HG02763 (cell line): ENCODE results near the gene LRMDA.

Source experiments
- ATAC-seq: cut with Tn5 transposase; IDR thresholded peaks from one replicate; pipeline ENCODE4 v1.9.1; 2021; ENCODE audit warnings: mild to moderate bottlenecking, moderate library complexity; ENCODE audit not compliant: unreplicated experiment

The LRMDA gene

DNA sequence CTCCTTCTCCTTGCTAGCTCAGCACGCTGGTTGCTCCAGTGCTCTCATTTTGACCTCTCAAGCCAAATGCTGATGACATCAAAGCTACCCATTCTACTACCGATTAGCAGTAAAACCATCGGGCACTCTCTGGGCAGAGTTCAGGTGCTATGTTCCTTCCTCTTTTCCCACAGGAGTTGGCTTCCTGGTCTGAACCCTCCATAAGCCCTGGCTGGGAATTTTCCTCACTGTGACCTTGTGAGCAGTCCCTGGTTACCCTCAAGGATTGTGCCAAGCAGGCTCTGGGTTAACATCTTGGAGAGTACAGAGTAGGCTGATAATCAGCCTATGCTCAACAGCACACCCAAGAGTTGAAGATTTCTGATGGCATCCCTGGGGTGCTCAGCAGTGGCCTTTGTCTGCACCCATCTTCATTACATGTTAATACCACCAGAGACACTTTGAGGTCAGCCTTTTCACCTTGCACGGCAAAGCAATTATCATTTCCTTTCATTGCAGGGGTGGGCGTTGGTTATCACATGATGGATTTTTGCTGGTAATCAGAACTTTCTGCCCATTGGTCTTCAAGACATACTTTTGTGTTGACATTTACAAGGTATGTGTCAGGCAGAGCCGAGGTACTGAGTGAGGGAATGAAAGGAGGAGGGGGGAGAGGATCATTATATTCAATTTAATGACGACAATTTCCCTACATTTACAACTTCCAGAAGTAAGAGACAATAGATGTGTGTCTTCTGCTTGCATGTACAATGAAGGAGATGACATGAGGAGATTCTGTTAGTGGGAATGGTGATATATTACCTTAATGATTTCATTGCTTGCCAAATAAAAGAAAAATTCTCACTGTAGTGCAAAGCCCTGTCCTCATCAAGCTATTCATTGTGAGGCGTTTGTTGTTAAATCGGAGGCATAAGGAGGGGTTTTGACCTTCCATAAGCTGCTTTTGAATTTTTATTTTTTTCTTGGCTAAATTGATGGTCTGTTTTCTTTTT is 452.0 kb downstream of the LRMDA start:
- no peak for ATAC-seq

DNA sequence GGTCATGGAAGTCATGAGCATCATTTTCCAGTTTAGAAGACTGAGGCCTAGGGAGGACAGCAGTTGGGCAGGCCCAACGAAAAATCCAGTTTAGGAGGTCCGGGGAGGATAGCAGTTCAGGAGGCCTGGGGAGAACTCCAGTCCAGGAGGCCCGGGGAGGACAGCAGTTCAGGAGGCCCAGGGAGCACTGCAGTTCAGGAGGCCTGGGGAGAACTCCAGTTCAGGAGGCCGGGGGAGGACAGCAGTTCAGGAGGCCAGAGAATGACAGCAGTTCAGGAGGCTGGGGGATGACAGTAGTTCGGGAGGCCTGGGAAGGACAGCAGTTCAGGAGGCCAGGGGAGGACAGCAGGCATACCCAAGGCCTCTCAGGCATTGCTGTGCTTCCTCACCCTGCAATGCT is 453.4 kb downstream of the LRMDA start:
- ATAC-seq = no peak

DNA sequence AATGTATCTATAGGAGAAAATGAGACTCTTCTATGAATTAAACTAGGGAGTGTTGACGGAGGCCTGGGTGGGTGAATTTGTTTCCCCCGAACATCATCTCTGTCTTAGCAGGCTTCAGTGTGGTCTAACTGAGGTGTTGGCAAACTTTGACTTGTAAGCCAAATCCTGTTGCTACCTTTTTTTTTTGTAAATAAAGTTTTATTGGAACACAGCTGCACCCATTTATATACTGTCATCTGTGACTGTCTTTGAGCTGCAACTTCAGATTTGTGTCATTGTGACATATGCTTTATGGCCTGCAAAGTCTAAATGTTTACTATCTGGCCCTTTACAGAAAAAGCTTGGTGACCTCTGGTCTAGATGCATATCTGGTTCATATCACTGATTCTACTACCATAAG is 455.9 kb downstream of the LRMDA start:
- no peak for ATAC-seq

DNA sequence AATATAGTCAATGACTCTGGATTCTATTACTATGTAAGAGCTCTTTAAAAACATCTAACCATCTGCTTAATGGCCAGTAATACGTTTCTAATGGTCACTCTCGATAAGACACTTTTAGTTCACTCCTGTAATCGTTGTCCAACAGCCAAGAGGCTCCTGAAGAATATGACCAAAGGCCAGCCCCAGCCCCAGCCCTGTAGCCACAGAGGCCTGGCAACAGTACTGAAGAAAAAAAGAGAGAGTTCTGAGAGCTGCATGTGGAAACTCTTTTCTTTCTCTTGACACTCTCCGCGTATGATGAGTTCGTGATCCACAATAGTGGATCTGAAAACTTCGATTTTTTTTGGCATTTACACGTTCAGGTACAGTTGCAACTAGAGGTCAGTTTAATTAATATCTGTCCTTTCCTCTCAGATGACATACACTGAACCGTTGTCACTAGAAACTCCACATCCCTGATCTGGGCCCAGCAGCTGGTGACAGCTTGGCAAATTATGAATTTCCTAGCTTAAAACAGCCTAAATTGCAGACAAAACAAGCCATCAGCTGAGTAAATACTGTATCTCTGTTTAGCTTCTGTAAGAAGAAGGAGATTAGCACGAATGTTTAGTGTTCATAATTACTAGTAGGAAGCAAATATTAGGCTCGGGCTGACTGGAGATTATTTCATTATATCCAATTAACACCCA is 456.7 kb downstream of the LRMDA start:
- ATAC-seq = no peak

DNA sequence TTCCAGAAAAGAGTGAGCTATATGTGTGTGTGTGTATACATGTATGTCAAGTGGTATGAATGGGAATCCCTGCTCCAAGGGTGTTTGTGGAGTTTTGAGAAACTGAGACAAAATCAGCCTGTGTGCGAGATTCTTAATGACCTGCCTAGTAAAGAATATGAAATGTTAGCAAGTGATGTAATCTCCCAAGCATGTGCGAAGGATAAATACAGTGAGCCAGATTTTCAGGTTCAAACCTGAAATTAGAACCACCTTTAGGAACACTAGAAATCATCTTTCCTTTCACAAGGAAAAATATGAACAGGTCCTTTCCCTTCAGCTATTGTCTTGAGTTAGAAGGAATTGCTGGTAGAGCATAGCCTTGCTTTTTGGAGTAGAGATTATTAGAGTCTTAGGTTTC is 457.6 kb downstream of the LRMDA start:
- no peak for ATAC-seq

DNA sequence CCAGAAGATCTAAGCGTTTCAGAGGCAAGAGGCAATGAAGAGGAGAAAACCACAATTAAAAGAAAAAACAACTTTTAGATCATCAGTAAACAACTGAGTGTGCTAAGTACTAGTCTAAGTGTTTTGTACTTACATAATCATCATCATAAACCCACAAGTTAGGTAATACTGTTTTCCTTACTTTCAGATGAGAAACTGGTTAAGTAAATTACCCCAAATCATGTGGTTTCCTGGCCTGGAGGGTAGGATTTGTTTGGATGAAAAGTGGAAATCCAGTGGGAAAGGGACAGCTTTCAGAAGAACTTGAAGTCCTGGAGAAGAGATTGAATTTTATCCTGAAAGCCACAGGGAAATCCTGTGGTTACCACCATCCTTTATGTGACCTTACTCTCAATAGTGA is 463.3 kb downstream of the LRMDA start:
- ATAC-seq = no peak

DNA sequence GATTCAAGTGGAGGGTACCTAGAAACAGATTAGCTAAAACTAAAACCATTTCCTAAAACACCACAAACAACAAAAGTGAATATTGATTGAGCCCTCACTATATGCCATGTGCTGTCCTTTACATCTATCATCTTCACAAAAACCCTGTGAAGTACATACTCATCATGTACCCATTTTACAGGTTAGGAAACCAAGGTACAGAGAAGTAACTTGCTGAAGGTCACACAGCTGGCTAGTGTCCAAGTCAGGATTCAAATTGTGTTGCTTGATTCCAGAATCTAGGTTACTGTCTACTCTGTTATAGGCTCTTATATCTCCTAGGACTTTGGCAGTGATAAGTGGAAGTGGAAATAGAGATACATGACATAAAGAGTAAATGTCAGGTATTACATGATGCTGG is 463.8 kb downstream of the LRMDA start:
- ATAC-seq = no peak

DNA sequence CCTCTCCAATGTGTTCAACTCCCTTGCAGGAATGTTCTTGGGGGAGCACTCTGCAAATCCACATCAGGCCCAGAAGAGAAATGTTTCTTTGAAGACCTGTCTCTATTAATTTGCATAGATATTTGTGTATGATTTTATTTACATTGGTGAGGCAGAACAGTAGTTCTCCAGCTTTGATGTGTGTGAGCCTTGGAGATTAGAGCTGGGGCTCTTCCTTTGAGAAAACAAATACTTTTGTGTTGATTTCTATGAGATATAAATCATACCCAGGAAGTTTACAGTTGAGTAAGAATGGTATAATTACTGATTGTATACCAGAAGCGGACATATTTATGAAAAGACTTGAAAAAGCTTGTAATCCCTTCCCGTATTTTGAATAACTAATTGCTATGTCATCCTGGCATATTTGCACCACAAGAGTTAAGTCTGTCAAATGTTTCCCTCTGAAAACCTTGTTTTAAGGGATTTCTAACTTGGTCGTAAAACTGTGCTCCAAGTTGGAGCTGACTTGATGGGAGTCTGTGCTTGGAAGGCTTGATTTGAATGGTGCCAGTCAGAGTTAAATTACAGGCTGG is 468.5 kb downstream of the LRMDA start:
- ATAC-seq = no peak

DNA sequence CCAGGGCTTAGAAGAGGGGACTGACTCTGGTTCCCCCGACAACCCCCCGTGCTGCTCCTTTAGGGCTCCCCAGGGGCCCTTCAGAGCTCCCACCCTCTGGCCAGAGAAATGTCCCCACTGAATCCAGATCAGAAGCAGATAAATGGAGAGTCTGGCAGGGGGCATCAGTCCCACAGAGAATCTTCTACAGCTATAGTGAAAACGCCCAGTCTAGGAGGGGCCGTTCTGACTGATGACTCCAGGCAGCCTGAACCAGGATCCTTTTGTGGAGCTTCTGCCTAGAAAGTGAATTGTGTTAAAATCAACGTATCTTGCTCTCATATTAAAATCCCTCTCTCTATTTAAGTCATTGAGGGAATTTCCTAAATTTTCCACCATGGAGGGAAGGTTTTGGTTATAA is 471.4 kb downstream of the LRMDA start:
- no peak for ATAC-seq

DNA sequence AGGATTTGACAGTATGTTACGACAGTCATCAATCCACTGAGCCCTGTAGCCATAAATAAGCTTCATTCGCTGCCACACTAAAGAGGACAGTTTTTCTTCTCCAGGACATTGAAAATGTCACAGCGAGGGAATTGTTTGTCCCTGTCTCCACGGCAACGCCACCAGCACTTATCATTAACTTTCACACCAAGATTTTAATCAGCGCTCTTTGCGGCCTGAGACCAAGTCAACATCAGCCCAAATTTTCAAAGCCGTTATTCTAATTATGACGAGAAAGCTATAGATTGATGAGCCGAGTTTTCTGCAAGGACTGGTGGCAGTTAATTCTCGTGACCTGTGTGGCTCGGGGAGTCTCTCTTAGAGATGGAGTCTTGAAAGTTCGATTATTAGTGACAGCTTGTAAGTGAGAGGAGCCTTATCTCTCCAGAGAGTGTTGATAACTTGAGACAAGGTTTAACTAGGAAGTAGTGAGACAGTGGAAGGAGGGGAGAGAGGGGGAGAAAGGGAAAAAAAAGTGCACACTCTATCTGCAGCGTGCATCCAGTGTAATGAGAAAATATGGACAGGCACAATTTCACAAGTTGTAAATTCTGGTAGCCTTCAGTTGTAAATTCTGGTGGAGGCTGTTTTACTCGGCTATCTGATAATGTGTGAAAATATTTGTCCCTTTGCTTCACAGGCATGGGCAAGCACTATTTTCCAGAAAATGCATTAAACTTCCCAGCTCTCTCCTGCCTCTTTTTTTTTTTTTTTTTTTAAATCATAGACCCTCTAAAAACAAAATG is 473.3 kb downstream of the LRMDA start:
- ATAC-seq = no peak

DNA sequence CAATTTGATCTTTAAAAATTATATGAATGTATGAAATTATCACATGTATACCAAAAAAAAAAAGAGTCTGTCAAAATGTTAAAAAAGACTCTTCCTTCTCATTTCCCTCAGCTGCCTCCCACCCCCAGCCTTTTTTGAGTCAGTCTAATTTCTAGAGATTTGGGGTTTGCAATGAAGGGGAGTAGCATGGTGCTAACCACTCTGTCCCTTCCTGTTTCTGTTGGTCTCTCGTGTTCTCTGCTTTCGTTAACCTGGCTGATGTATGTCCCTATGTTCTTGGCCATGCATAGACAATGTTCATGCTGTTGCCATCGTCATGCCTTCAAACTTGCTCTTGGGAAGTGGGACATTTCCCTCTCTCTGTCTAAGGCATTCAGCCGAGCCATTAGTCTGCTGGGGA is 474.1 kb downstream of the LRMDA start:
- ATAC-seq = no peak

DNA sequence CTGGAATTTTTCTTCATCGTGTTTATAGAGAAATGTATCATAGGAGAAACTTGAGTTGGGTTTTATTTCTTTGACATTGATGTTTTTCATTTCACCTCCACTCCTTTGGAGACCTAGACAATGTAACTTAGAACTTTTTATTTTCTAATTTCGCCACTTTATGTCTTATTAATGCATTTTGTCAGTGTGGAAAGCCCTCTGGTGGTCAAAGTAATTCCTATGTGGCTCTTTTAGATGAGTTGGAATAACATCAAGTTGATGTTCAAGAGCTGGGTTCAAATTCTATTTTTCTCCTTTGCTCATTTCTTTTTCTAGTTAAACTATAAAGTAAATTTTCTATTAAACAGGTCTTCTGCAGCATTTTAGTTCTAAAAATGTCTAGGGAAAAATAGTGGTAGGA is 478.6 kb downstream of the LRMDA start:
- no peak for ATAC-seq

DNA sequence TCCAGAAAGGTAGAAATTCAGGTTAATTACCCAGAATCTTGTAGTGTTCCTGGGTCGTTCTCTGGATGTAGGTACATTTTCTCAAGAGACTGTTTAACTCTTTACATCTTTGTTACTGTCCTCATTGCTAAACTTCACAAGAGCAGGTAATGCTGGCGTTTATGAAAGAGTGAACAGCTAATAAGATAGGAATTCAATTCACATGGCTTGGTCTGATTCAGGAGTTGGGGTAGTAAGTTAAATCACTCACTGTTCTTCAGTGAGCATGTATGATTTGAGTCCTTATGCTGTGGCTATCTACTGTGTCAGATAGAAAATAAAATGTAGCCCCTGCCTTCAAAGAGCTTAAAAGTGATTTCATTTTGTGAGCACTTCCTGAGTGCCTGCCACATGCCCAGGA is 480.0 kb downstream of the LRMDA start:
- no peak for ATAC-seq

DNA sequence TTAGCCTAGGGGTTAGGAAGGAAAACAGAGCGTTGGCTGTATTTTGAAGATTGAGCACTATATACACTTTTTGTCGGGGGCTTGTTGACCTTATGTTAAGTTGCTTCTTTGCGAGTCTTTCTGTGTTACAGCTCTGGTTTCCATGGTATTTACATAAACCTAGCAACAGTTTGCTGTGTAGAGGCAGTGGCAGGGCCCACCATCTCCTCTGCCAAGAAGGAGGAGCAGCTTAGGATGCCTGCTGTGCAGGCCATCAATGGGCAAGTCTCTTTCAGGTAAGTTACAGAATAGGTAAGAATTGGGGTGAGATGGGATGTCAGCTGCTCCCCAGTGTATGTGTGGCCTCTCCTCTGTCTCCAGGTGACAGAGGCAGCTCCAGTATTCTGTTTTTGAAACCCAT is 485.5 kb downstream of the LRMDA start:
- ATAC-seq = no peak

DNA sequence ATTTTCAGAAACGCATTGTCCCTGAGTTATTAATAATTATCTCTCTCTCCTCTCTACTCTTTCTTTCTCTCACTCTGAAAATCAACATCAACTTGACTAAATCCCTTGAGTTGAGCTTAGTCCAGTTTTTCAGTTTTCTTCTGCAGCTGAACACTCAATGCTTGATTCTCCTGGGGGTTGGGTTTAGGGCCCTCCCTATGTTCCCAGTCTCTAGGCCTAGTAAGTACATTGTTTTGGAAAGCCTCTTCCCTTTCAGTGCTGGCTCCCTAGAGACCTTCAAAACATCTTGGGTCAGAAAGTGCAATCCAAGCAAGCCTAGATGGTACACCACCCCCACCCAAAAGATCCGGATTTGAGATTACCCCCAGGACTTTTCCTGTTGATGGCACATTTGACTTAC is 488.5 kb downstream of the LRMDA start:
- ATAC-seq = no peak

DNA sequence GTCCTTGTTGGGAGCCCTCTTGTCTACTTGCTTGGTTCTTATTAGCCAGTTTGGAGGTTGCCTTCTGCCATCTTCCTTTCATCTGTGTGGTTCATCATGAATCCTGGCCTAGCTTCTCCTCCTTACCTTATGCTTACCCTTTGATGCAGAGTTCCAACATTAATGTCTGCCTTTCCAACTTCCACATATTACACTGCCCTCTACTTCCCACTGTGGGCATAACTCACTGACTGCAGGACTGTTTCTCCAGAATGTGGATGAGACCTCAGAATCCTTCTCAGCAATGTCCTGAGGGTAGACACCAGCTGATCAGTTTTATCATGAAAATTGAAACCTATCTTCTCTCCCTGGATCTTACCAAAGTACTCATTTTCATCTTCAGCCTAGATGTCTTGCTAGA is 491.0 kb downstream of the LRMDA start:
- ATAC-seq = no peak

DNA sequence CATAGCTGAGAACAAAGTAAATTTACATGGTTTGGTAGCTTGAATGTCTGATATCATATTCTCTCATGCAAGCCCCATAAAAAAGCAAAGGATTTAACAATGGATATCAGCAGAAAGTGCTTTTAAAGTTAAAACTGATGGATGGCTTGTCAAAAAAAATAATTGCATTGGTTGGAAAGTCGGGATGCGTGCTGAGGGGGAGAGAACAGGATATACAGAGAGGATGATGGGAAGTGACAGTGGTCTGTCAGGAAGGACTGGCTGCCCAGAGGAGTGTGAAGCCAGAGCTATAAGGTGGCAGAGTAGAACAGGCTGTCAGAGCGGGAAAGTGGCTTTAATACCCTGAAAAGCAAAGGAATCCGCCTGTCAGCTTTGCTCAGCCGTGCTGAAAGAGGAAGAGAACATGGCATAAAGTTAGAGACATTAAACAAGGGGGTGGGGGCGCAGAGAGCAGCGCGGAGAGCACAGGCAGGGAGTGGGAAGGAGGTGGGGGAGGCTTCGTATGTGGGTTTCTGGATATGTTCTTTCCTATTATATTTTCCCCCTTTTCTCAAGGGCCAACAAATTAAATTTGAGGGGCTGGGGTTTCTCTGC is 493.0 kb downstream of the LRMDA start:
- no peak for ATAC-seq

DNA sequence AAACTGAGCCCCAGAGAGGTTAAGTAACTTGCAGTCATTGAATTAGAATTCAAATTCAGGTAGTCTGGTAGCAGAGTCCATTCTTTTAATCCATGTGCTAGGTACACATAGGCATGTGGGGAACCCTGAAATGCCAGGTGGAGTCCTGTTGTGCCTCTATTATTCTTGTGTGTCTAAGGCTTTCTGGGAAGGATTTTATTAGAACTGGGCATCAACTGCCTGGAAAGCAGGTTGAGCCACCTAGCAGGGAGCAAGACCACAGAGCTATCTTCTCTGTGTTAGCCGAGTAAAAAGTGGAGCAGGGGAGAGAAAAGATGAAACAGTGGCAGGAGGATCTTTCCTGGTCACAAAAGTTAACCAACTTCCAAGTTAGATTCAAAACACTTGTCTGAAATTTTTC is 494.6 kb downstream of the LRMDA start:
- no peak for ATAC-seq

DNA sequence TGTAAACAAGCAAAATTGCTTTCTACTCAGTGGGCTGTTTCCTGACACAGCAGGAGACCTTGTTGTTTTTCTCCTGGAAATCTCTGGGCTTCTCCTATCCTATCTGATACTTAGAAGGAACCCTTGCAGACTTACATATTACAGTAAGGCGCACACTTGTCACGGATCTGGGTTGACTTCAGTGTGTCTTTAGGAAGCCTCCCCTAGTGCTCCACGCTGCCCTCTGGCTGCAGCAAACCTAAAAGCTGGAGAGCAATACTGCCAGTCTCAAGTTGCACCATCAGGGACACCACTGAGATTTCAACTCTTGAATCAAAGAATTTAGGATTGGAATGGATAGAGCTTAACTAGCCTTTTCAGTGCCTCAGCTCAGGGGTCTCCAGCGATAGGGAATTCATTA is 495.3 kb downstream of the LRMDA start:
- ATAC-seq = no peak

DNA sequence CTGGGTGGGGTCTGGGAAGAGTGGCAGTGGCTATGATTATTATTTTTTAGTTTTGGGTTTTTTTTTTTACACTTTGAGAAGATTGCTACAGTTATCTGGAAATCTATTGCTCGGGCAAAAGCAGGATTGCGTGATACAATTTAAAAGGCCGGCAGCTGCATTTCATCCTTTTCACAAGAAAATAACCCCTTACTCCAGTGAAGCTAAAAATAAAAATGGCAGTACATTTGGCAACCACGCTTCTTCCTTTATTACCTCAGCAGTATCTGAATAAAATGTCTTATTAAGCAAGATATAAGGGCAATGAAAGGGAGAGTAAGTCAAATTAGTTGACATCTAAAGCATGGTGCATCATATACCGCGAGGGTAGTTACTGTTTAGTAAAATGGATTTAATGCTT is 496.8 kb downstream of the LRMDA start:
- no peak for ATAC-seq

DNA sequence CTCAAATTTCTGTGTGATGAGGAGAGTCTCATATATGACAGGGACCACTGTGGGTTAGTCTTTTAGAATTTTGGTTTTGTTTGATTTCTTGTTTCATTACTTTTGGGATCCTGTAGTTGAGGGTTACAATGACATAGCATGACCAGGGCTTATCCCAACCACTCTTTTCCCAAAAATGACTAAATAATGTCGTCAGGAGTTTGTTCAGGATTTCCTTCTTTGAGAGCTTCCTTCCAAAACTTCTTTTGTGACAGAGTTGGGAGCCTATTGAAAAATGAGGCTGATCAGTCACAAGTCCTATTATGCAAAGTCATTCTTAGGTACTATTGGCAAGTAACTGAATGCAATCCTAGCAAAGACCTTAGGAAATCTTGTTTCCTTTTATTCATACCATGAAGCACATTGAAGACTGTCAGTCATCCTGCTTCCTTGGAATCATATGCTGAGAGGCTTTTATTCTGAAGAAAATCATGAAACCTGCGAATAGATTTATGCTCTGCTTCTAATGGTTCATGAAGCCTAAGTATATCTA is 498.3 kb downstream of the LRMDA start:
- ATAC-seq = no peak
